ENCODE measurements around the gene HIPK2. TPM values are rescaled to one million over a fixed set of nuclear protein-coding genes. Genes with fewer than 3 reads are reported as not detected.

Gene HIPK2
- total and polyA plus RNA-seq, 10 of the 15 experiments (the other 5 are each of a cell fraction or from before 2014, with no cell fraction given) = 1.7 to 39.0 (median 9.4) TPM

DNA sequence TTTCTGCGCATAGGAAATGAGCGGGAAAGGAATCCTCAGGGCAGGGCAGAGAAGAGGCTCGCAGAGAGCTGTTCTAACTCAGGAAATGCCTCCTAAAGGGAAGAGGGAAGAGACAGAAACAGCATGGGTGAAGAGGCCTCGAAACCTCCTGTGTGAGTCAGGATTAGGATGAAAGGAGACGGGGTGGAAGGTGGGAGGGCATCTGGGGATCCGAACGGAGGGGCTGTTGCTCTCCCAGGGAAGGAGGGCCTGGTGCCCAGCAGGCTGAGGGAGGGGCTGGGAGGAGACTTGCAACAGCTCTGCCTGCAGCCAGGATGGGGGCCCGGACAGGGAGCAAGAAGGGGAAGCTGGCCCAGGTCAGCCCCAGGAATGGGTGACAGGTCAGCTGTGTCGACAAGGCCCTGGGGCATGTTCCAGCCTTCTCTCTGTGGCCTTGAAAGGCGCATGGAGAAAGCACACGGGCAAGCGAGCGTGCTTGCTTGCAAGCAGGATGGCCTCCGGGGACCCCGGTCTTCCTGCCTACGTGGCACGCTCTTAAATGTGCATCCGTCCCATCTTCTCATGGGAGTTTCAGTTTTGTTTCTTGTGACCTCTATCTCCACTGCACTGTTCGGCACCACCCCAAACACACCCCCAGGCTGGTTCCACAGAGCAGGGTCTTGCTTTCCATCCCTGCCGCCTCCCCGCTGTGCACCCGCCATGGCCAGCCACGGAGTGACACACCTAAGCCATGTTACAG, 63.5 kb downstream of the HIPK2 start (continued):
- TF ChIP-seq, protein P1, sequence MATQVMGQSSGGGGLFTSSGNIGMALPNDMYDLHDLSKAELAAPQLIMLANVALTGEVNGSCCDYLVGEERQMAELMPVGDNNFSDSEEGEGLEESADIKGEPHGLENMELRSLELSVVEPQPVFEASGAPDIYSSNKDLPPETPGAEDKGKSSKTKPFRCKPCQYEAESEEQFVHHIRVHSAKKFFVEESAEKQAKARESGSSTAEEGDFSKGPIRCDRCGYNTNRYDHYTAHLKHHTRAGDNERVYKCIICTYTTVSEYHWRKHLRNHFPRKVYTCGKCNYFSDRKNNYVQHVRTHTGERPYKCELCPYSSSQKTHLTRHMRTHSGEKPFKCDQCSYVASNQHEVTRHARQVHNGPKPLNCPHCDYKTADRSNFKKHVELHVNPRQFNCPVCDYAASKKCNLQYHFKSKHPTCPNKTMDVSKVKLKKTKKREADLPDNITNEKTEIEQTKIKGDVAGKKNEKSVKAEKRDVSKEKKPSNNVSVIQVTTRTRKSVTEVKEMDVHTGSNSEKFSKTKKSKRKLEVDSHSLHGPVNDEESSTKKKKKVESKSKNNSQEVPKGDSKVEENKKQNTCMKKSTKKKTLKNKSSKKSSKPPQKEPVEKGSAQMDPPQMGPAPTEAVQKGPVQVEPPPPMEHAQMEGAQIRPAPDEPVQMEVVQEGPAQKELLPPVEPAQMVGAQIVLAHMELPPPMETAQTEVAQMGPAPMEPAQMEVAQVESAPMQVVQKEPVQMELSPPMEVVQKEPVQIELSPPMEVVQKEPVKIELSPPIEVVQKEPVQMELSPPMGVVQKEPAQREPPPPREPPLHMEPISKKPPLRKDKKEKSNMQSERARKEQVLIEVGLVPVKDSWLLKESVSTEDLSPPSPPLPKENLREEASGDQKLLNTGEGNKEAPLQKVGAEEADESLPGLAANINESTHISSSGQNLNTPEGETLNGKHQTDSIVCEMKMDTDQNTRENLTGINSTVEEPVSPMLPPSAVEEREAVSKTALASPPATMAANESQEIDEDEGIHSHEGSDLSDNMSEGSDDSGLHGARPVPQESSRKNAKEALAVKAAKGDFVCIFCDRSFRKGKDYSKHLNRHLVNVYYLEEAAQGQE (IDR thresholded peaks at IDR 0.05; ENCODE audit: low read depth, low read length) = no peak
- 0 out of 3 replicates have a peak, but pooled peaks of 1 of the 2 experiments have one; percentile 1 for TF ChIP-seq EGR1 (IDR thresholded peaks at IDR 0.05; ENCODE audit: borderline replicate concordance in 1 of 2, low read depth in 2 of 2, low read length in 2 of 2)
- TF ChIP-seq YY1 (IDR thresholded peaks at IDR 0.05; ENCODE audit: low read depth, low read length) = peak; percentile 61
- no peak for TF ChIP-seq SMARCA5 (IDR thresholded peaks at IDR 0.05)
- TF ChIP-seq TARDBP (IDR thresholded peaks at IDR 0.05; ENCODE audit: borderline replicate concordance) = no peak
- no peak for TF ChIP-seq EZH2 (IDR thresholded peaks at IDR 0.05; ENCODE audit: borderline replicate concordance, control insufficient read depth, low read depth, low read length)
- TF ChIP-seq MTA2 (IDR thresholded peaks at IDR 0.05; ENCODE audit: low read depth) = no peak
- no peak for TF ChIP-seq BCL11A (IDR thresholded peaks at IDR 0.05; ENCODE audit: low read depth, low read length)
- no peak for TF ChIP-seq TCF7 (IDR thresholded peaks at IDR 0.05; ENCODE audit: borderline replicate concordance)
- no peak for TF ChIP-seq ETV6 (conservative IDR thresholded peaks at IDR 0.05 in 1 of 2, IDR thresholded peaks at IDR 0.05 in 1 of 2; ENCODE audit: borderline replicate concordance in 1 of 2, low read depth in 1 of 2)
- TF ChIP-seq RAD51 (IDR thresholded peaks at IDR 0.05) = no peak
- TF ChIP-seq, protein P2, sequence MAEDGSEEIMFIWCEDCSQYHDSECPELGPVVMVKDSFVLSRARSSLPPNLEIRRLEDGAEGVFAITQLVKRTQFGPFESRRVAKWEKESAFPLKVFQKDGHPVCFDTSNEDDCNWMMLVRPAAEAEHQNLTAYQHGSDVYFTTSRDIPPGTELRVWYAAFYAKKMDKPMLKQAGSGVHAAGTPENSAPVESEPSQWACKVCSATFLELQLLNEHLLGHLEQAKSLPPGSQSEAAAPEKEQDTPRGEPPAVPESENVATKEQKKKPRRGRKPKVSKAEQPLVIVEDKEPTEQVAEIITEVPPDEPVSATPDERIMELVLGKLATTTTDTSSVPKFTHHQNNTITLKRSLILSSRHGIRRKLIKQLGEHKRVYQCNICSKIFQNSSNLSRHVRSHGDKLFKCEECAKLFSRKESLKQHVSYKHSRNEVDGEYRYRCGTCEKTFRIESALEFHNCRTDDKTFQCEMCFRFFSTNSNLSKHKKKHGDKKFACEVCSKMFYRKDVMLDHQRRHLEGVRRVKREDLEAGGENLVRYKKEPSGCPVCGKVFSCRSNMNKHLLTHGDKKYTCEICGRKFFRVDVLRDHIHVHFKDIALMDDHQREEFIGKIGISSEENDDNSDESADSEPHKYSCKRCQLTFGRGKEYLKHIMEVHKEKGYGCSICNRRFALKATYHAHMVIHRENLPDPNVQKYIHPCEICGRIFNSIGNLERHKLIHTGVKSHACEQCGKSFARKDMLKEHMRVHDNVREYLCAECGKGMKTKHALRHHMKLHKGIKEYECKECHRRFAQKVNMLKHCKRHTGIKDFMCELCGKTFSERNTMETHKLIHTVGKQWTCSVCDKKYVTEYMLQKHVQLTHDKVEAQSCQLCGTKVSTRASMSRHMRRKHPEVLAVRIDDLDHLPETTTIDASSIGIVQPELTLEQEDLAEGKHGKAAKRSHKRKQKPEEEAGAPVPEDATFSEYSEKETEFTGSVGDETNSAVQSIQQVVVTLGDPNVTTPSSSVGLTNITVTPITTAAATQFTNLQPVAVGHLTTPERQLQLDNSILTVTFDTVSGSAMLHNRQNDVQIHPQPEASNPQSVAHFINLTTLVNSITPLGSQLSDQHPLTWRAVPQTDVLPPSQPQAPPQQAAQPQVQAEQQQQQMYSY (CRISPR knock-in tag; IDR thresholded peaks at IDR 0.05) = 0 out of 2 replicates have a peak, but pooled peaks have one; percentile 60
- no peak for TF ChIP-seq ZNF207 (IDR thresholded peaks at IDR 0.05; ENCODE audit: borderline replicate concordance)
- TF ChIP-seq NR2F1 (conservative IDR thresholded peaks at IDR 0.05) = peak; percentile 46; the same call in 1 of the 2 replicates
- TF ChIP-seq RFX5 (IDR thresholded peaks at IDR 0.05; ENCODE audit: low read depth, low read length) = no peak
- peak; percentile 61 for TF ChIP-seq CREB1 (IDR thresholded peaks at IDR 0.05; ENCODE audit: low read depth)
- TF ChIP-seq POLR2A (IDR thresholded peaks at IDR 0.05; ENCODE audit: low read depth, low read length) = peak; percentile 75
- TF ChIP-seq FOXK2 (IDR thresholded peaks at IDR 0.05) = no peak
- TF ChIP-seq POU2F2 (IDR thresholded peaks at IDR 0.05; ENCODE audit: borderline replicate concordance, low read depth, low read length) = no peak
- TF ChIP-seq IRF4 (IDR thresholded peaks at IDR 0.05; ENCODE audit: low read depth, low read length) = peak; percentile 38; the same call in 1 of the 2 replicates
- TF ChIP-seq MEF2B (IDR thresholded peaks at IDR 0.05; ENCODE audit: partially characterized antibody, poor library complexity, severe bottlenecking) = peak; percentile 27
- TF ChIP-seq PAX5 (IDR thresholded peaks at IDR 0.05; ENCODE audit: borderline replicate concordance, low read depth, low read length) = no peak
- TF ChIP-seq RUNX3 (IDR thresholded peaks at IDR 0.05; ENCODE audit: low read length) = no peak
- TF ChIP-seq POLR2AphosphoS5 (IDR thresholded peaks at IDR 0.05; ENCODE audit: low read length) = peak; percentile 74
- no peak for TF ChIP-seq NBN (IDR thresholded peaks at IDR 0.05)
- TF ChIP-seq RAD21 (IDR thresholded peaks at IDR 0.05; ENCODE audit: insufficient read depth, low read depth, low read length) = no peak
- no peak for TF ChIP-seq ZNF24 (IDR thresholded peaks at IDR 0.05)

Data from GM12878 (cell line).